Caki2 (cell line): ENCODE data around the gene IL7R. TPM values are rescaled to one million over a fixed set of nuclear protein-coding genes. Genes with fewer than 3 reads are reported as not detected.

Source experiments
- DNase-seq: peaks from one replicate; pipeline ENCODE4 v3.0.0-alpha.2; 2015; ENCODE audit warnings: low read depth
- in situ Hi-C: cut with HindIII; loops from 2 replicates; pipeline ENCODE4 v1.10.0; 2016; ENCODE audit warnings: low sequenced_read_pairs, low pct_unique_long_range_greater_than_20kb, mixed read lengths
- total RNA-seq: library from RNA; depleted of rRNA; stranded (reverse); fragments of >200 nt; shearing (Covaris generic); gene quantifications from 2 replicates; pipeline ENCODE4 v1.2.3, GENCODE V29; 2014; ENCODE audit warnings: low replicate concordance; rRNA removed

Gene IL7R
- 0.07 TPM in 1 of 2 replicates, not detected in the other for total RNA-seq

GRCh38 chr5:35856765-35857351 is at the start of gene IL7R:
TSS of gene IL7R (plus strand) at chr5:35856891. CDS start at chr5:35856978, 87 bp downstream.
- in situ Hi-C loops: no loop called here
- no peak for DNase-seq

- in situ Hi-C loops: no loop called here
- no peak for DNase-seq
These were observed 46.1 kb upstream of the IL7R start for GRCh38 chr5:35810601-35811000.

- DNase-seq: no peak
- in situ Hi-C loops: no loop called here
These were observed 45.5 kb upstream of the IL7R start for GRCh38 chr5:35811108-35811741.

- no peak for DNase-seq
- in situ Hi-C loops: no loop called here
These were observed 43.2 kb upstream of the IL7R start for GRCh38 chr5:35813521-35813920.

- peak; percentile 8 for DNase-seq
These were observed 41.4 kb upstream of the IL7R start for GRCh38 chr5:35815089-35815936.

GRCh38 chr5:35816881-35817521 is 39.7 kb upstream of the IL7R start:
- in situ Hi-C loops: no loop called here
- no peak for DNase-seq

More at GRCh38 chr5:35815089-35815936, 41.4 kb upstream of the IL7R start:
- in situ Hi-C loops: no loop called here

GRCh38 chr5:35819026-35819425 is 37.7 kb upstream of the IL7R start:
- in situ Hi-C loops: no loop called here
- no peak for DNase-seq

GRCh38 chr5:35819668-35820067 is 37.0 kb upstream of the IL7R start:
- no peak for DNase-seq
- in situ Hi-C loops: no loop called here

GRCh38 chr5:35820735-35821134 is 36.0 kb upstream of the IL7R start:
- in situ Hi-C loops: no loop called here
- DNase-seq: no peak

- in situ Hi-C loops: no loop called here
- DNase-seq: no peak
These were observed 35.2 kb upstream of the IL7R start for GRCh38 chr5:35821513-35821912.

GRCh38 chr5:35822511-35822910 is 34.2 kb upstream of the IL7R start:
- in situ Hi-C loops: no loop called here
- DNase-seq: no peak

- DNase-seq: no peak
These were observed 33.2 kb upstream of the IL7R start for GRCh38 chr5:35823347-35824098.

GRCh38 chr5:35826056-35826455 is 30.6 kb upstream of the IL7R start:
- no peak for DNase-seq
- in situ Hi-C loops: no loop called here

More at GRCh38 chr5:35823347-35824098, 33.2 kb upstream of the IL7R start:
- in situ Hi-C loops: no loop called here

GRCh38 chr5:35826554-35826953 is 30.1 kb upstream of the IL7R start:
- in situ Hi-C loops: no loop called here
- DNase-seq: no peak

- no peak for DNase-seq
- in situ Hi-C loops: no loop called here
These were observed 28.6 kb upstream of the IL7R start for GRCh38 chr5:35828082-35828598.

- in situ Hi-C loops: no loop called here
- no peak for DNase-seq
These were observed 26.1 kb upstream of the IL7R start for GRCh38 chr5:35830587-35830986.

GRCh38 chr5:35832762-35833161 is 23.9 kb upstream of the IL7R start:
- DNase-seq: no peak
- in situ Hi-C loops: no loop called here

- DNase-seq: no peak
- in situ Hi-C loops: no loop called here
These were observed 23.5 kb upstream of the IL7R start for GRCh38 chr5:35833224-35833623.
